Stomach (tissue), 4 donors: ENCODE measurements around the gene DOLK.

Experiments used
- POLR2AphosphoS5 ChIP-seq, 3 donors: sonication (generic); formaldehyde crosslinking; IDR thresholded peaks; one replicate each; pipeline ENCODE4 v1.6.1; 2016; ENCODE audit warnings: antibody characterized with exemption in 3 of 3
- TF ChIP-seq, protein P1 (sequence below), 7 experiments: fragments of 450-650 bp in 4 of 7; fragments of 200-600 bp in 3 of 7; sonication (generic) in 3 of 7; IDR thresholded peaks; one replicate each; pipeline ENCODE4 v1.5.1; 2016 to 2019; ENCODE audit warnings: antibody characterized with exemption in 7 of 7, control low read depth in 2 of 7, mild to moderate bottlenecking in 1 of 7

DNA sequence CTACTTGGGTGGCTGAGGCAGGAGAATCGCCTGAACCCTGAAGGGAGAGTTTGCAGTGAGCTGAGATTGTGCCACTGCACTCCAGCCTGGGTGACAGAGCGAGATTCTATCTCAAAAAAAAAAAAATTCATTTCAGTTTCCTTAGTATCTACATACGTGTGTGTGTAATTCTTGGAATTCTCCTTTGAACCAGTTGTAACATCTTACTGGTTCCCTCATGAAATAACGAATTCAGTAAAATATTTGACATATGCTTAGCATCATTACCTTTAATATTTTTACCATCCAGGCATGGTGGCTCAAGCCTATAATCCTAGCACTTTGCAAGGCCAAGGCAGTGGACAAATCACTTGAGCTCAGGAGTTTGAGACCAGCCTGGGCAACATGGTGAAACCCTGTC lies 17.8 kb downstream of the DOLK start:
- TF ChIP-seq, protein P1, sequence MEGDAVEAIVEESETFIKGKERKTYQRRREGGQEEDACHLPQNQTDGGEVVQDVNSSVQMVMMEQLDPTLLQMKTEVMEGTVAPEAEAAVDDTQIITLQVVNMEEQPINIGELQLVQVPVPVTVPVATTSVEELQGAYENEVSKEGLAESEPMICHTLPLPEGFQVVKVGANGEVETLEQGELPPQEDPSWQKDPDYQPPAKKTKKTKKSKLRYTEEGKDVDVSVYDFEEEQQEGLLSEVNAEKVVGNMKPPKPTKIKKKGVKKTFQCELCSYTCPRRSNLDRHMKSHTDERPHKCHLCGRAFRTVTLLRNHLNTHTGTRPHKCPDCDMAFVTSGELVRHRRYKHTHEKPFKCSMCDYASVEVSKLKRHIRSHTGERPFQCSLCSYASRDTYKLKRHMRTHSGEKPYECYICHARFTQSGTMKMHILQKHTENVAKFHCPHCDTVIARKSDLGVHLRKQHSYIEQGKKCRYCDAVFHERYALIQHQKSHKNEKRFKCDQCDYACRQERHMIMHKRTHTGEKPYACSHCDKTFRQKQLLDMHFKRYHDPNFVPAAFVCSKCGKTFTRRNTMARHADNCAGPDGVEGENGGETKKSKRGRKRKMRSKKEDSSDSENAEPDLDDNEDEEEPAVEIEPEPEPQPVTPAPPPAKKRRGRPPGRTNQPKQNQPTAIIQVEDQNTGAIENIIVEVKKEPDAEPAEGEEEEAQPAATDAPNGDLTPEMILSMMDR (IDR thresholded peaks at IDR 0.05): no peak
- TF ChIP-seq POLR2AphosphoS5 (IDR thresholded peaks at IDR 0.05): no peak
